MM.1S (cell line): ENCODE data around the gene SNX9.

Source experiments
- DNase-seq: peaks from one replicate; pipeline ENCODE4 v3.0.0-alpha.2; 2015
- H2AFZ ChIP-seq: fragments of 300-600 bp; sonication (generic); 2 replicates; pipeline ENCODE4 v1.6.0; 2016; ENCODE audit warnings: antibody characterized with exemption, low read length
- H3F3A ChIP-seq: fragments of 300-600 bp; sonication (generic); 2 replicates; pipeline ENCODE4 v1.6.1; 2016; ENCODE audit warnings: mild to moderate bottlenecking, antibody characterized with exemption, low read length, moderate library complexity, mixed read lengths; ENCODE audit not compliant: insufficient read depth
- H3K27ac ChIP-seq: fragments of 300-600 bp; sonication (generic); 2 replicates; pipeline ENCODE4 v1.5.1; 2016; ENCODE audit warnings: mild to moderate bottlenecking, low read length
- H3K27me3 ChIP-seq: fragments of 300-600 bp; sonication (generic); replicated peaks from 2 replicates; pipeline ENCODE4 v1.6.0; 2016; ENCODE audit warnings: low read length; ENCODE audit not compliant: insufficient read depth
- H3K36me3 ChIP-seq: fragments of 300-600 bp; sonication (generic); replicated peaks from 2 replicates; pipeline ENCODE4 v1.6.1; 2016; ENCODE audit warnings: mild to moderate bottlenecking, low read length, mixed read lengths; ENCODE audit not compliant: insufficient read depth
- H3K4me1 ChIP-seq: fragments of 300-600 bp; sonication (generic); 2 replicates; pipeline ENCODE4 v1.6.1; 2016; ENCODE audit warnings: low read length, mixed read lengths
- H3K4me2 ChIP-seq: fragments of 300-600 bp; sonication (generic); 2 replicates; pipeline ENCODE4 v1.6.0; 2016; ENCODE audit warnings: low read depth, low read length
- H3K4me3 ChIP-seq: fragments of 300-600 bp; sonication (generic); 2 replicates; pipeline ENCODE4 v1.5.1; 2016; ENCODE audit warnings: low read length, mixed read lengths
- H3K79me2 ChIP-seq: fragments of 300-600 bp; sonication (generic); 2 replicates; pipeline ENCODE4 v1.6.1; 2016; ENCODE audit warnings: mixed run types, low read length, mixed read lengths
- H3K9ac ChIP-seq: fragments of 300-600 bp; sonication (generic); 2 replicates; pipeline ENCODE4 v1.6.1; 2016; ENCODE audit warnings: low read length, mixed read lengths
- H3K9me2 ChIP-seq: fragments of 300-600 bp; sonication (generic); replicated peaks from 2 replicates; pipeline ENCODE4 v1.6.1; 2016; ENCODE audit warnings: mild to moderate bottlenecking, low read length, mixed read lengths; ENCODE audit not compliant: insufficient read depth
- H3K9me3 ChIP-seq: fragments of 300-600 bp; sonication (generic); replicated peaks from 2 replicates; pipeline ENCODE4 v1.6.1; 2016; ENCODE audit warnings: mild to moderate bottlenecking, low read length, mixed read lengths; ENCODE audit not compliant: insufficient read depth
- H4K20me1 ChIP-seq: fragments of 300-600 bp; sonication (generic); 2 replicates; pipeline ENCODE4 v1.6.1; 2016; ENCODE audit warnings: mild to moderate bottlenecking, low read length, moderate library complexity, mixed read lengths; ENCODE audit not compliant: insufficient read depth
- CTCF ChIP-seq: fragments of 300-600 bp; sonication (generic); IDR thresholded peaks from 2 replicates; pipeline ENCODE4 v1.5.1; 2016; ENCODE audit warnings: antibody characterized with exemption, low read length, mixed read lengths
- EZH2 ChIP-seq: fragments of 300-600 bp; sonication (generic); optimal IDR thresholded peaks from 2 replicates; pipeline ENCODE3; 2017; ENCODE audit warnings: low read depth, mild to moderate bottlenecking, antibody characterized with exemption, low read length, mixed read lengths
- EZH2phosphoT487 ChIP-seq: fragments of 300-600 bp; sonication (generic); IDR thresholded peaks from 2 replicates; pipeline ENCODE4 v1.6.1; 2018; ENCODE audit warnings: antibody characterized with exemption, low read length

The SNX9 gene

GRCh38 chr6:157830354-157831017, 7.4 kb downstream of the SNX9 start:
- Histone ChIP-seq H3K4me2 (no peak overlapping the region), H2AFZ (no peak overlapping the region), H3F3A (no peaks in the 10 kb centered on the region), H4K20me1 (no peaks in the 10 kb centered on the region), H3K9ac (no peak overlapping the region), H3K9me3 (no peaks in the 10 kb centered on the region), H3K79me2 (no peaks in the 10 kb centered on the region), H3K9me2 (no peaks in the 10 kb centered on the region), H3K27me3 (peaks cover 5% of the 10 kb centered on the region; the same call in 1 of the 2 replicates), H3K27ac (no peak overlapping the region), H3K4me1 (no peaks in the 10 kb centered on the region), H3K36me3 (no peaks in the 10 kb centered on the region), H3K4me3 (no peak overlapping the region)
- TF ChIP-seq CTCF (no peak), EZH2 (no peak), EZH2phosphoT487 (no peak)
- no peak for DNase-seq

DNA sequence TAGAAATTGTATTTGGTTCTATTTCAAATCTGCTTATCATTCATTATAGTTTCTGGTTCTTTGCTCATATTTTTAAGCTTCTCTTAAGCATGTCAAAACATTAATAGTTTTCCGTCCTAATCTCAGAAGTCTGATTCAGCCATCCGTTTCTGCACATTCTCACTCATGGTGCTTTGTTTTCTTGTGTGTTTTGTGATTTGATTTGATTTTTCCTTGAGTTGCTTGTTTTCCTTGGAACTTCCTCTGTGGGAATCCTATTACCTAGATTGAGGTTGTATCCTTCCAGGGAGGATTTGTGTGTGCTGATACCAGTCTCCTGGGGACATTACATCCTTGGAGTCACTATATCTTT, 7.9 kb downstream of the SNX9 start:
- Histone ChIP-seq H4K20me1 (no peaks in the 10 kb centered on the region), H3K4me2 (no peak overlapping the region), H3F3A (no peaks in the 10 kb centered on the region), H3K4me1 (no peaks in the 10 kb centered on the region), H2AFZ (no peak overlapping the region), H3K4me3 (no peak overlapping the region), H3K27ac (no peak overlapping the region), H3K9me3 (no peaks in the 10 kb centered on the region), H3K9me2 (no peaks in the 10 kb centered on the region), H3K36me3 (no peaks in the 10 kb centered on the region), H3K9ac (no peak overlapping the region), H3K27me3 (no peaks in the 10 kb centered on the region; the same call in 1 of the 2 replicates), H3K79me2 (no peaks in the 10 kb centered on the region)
- TF ChIP-seq EZH2, result no peak
- TF ChIP-seq EZH2phosphoT487, result no peak
- no peak for TF ChIP-seq CTCF
- DNase-seq, result no peak

GRCh38 chr6:157831424-157832249, 8.6 kb downstream of the SNX9 start:
- H3K9me2 ChIP-seq, result no peaks in the 10 kb centered on the region
- H3K27ac ChIP-seq, result no peak overlapping the region
- no peaks in the 10 kb centered on the region for H3K27me3 ChIP-seq
- H3F3A ChIP-seq, result no peaks in the 10 kb centered on the region
- DNase-seq, result no peak
- no peaks in the 10 kb centered on the region for H3K9me3 ChIP-seq
- H3K4me3 ChIP-seq, result no peak overlapping the region
- H2AFZ ChIP-seq, result no peak overlapping the region
- TF ChIP-seq CTCF, result no peak
- TF ChIP-seq EZH2, result no peak
- no peak for TF ChIP-seq EZH2phosphoT487
- H3K9ac ChIP-seq, result no peak overlapping the region
- no peaks in the 10 kb centered on the region for H3K4me1 ChIP-seq
- no peak overlapping the region for H3K4me2 ChIP-seq
- no peaks in the 10 kb centered on the region for H3K36me3 ChIP-seq
- H4K20me1 ChIP-seq, result no peaks in the 10 kb centered on the region
- H3K79me2 ChIP-seq, result no peaks in the 10 kb centered on the region
